ENCODE data around the gene IGF2BP2.

DNA sequence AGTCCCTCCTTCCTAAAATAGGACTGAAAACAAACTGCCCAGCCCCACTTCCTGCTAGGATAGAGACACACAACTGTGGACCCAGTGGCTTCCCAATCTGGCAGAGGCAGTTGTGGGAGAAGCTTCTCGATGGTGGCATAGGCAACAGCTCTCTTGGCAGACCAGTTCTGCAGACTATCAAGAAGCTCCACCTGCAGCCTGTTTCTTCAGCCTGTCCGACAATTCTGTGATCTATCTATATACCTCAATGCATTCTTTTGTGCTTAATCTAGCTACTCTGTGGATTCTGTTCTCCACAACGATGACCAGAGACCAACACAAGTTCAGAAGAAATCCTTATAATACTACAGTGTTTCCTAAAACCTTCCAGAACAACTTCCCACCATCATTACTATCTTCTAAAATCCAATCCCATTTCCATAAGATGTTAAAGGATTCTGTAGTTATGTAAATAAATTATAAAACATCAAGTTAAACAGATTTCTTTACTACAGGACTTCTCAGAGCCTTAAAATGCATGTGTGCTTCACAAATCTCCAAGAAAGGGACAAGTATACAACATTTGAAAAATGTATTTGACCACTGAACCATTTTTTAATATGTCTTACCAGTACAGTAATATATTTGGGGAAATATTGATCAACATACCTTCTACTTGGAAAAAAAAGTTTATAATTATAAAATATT is 57.7 kb downstream of the IGF2BP2 start:
- TF ChIP-seq SMC3 (IDR thresholded peaks at IDR 0.05; ENCODE audit: low read depth, low read length) (no peak), RAD21 (IDR thresholded peaks at IDR 0.05; ENCODE audit: low read length) (no peak), MAFK (IDR thresholded peaks at IDR 0.05; ENCODE audit: low read depth, low read length) (no peak), FOS (IDR thresholded peaks at IDR 0.05; ENCODE audit: low read depth, low read length) (no peak), POLR2A (IDR thresholded peaks at IDR 0.05; ENCODE audit: low read depth, low read length) (no peak), ELK1 (IDR thresholded peaks at IDR 0.05; ENCODE audit: borderline replicate concordance, low read depth, low read length) (no peak), BHLHE40 (IDR thresholded peaks at IDR 0.05; ENCODE audit: low read depth, low read length) (no peak), RFX5 (IDR thresholded peaks at IDR 0.05; ENCODE audit: low read depth, low read length) (no peak), MAZ (IDR thresholded peaks at IDR 0.05; ENCODE audit: borderline replicate concordance, low read depth, low read length) (no peak), NFE2L2 (IDR thresholded peaks at IDR 0.05; ENCODE audit: low read depth, low read length) (no peak), CEBPB (IDR thresholded peaks at IDR 0.05; ENCODE audit: low read depth, low read length) (no peak)
- TF ChIP-seq, protein P1, sequence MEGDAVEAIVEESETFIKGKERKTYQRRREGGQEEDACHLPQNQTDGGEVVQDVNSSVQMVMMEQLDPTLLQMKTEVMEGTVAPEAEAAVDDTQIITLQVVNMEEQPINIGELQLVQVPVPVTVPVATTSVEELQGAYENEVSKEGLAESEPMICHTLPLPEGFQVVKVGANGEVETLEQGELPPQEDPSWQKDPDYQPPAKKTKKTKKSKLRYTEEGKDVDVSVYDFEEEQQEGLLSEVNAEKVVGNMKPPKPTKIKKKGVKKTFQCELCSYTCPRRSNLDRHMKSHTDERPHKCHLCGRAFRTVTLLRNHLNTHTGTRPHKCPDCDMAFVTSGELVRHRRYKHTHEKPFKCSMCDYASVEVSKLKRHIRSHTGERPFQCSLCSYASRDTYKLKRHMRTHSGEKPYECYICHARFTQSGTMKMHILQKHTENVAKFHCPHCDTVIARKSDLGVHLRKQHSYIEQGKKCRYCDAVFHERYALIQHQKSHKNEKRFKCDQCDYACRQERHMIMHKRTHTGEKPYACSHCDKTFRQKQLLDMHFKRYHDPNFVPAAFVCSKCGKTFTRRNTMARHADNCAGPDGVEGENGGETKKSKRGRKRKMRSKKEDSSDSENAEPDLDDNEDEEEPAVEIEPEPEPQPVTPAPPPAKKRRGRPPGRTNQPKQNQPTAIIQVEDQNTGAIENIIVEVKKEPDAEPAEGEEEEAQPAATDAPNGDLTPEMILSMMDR (conservative IDR thresholded peaks at IDR 0.05; ENCODE audit: low read depth, low read length): no peak
